Endometrium (tissue), 2 donors: ENCODE measurements around the gene SLC35B4.

Experiments
- FAIRE-seq: peaks from 2 replicates; lab custom pipeline; 2012; peaks lifted over from hg19 to GRCh38; lab: Jason Lieb, UNC
- donor health status: control.
- donor health status: control.

The SLC35B4 gene, protein sequence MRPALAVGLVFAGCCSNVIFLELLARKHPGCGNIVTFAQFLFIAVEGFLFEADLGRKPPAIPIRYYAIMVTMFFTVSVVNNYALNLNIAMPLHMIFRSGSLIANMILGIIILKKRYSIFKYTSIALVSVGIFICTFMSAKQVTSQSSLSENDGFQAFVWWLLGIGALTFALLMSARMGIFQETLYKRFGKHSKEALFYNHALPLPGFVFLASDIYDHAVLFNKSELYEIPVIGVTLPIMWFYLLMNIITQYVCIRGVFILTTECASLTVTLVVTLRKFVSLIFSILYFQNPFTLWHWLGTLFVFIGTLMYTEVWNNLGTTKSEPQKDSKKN

DNA sequence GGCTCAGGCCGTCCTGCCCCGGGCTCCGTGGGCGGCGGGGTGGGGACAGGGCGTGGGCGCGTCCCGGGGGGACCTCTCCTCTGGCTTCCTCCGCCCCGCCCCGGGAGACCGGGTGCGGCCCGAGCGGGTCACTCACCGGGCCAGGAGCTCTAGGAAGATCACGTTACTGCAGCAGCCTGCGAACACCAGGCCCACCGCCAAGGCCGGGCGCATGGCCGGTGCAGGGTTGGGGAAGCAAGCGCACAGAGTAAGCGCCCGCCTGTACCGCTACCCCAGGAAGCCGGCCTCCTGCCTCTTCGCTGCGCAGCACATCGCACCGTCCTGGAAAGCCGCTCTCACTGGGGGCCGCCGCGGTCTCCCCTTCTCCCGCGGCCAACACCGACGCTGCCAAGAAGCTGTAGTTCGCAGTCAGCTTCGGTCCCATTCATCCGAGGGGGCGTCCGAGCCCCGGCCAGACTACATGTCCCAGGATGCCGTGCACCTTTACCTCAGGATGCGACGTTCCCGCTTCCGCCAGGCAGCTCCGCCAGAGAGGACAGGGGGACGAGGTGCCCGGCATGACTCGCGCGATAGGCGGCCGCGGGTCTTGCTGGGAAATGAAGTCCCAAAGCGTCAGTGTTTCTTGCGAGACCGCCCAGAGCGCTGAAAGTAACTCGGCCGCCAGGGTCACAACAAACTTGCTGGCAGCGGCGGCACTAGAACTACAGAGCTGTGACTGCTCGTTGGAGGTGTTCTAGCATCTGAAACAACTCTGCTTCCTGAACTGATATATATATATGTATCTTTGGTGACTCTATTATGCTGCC, at the start of gene SLC35B4:
SLC35B4 (minus strand) TSS at position 392 of the 806 bp plus-strand sequence; CDS start at position 213, 179 bp downstream.
- peak; percentile 95 for FAIRE-seq

DNA sequence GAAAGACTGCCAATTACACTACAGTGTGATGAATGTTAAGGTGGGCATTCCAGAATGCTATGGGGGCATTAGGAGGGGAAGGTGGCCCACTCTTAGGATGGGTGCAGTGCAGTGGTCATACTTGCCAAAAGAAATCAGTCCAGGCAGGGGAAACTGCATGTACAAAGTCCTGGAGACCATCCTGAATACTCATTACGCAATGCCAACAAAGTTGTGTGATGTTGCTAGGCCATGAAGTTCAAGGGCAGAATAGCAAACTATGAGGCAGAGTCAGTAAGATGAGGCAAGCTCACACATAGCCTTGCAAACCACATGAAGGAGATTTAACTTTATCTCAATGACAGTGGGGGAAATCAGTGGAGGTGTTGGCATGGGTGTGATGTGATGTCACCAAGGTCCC, 49.8 kb upstream of the SLC35B4 start:
- FAIRE-seq, result no peak

DNA sequence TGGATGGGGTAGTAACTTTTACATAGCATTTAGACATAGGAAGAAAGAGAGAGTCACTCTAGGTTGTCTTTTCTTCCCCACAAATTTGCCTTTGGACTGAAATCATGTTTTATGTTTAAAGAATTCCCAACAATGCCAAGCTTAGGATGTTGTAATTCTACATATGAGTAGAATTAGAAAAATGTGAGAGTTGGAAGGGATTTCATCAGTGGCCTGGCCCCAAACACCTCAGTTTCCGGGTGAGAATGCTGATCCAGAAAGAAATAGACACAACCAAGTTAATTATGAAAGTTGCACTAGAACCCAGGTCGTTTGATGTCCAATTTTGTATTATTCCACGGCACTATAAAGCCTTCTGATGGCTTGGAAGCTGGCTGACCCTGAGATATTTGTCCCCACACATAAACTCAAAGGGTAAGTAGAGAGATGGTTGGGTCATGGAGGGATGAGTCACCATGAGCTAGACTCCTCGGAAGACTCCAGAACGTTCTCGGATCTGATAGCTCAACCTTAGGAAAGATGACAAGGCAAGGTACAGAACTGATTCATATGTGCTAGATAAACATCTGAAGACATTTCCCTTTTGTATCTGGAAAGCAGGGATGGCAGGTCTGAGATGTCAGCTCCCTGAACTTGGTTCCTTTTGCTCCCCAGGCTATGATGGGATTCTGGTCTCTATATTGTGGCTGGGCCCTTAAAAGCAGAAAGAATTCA, 48.8 kb upstream of the SLC35B4 start:
- FAIRE-seq, result no peak

DNA sequence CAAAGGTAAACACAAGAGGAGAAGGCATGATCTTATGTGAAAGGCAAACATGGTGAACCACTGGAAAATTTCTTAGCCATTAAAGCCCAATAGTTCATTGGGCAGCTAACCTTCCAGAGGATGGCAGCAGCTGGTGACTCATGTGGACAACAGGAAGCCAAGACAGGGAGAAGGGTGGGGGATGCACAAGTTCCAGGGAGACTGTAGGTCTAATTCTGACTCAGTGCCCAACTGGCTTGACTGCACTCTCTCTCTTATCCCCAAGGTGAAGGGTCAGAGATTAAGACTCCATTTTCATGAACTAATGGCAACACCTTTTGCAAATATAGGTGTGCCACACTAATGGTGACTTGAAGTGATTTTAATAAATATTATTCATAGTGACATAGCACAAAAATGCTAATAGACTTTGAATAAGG, 47.9 kb upstream of the SLC35B4 start:
- no peak for FAIRE-seq

DNA sequence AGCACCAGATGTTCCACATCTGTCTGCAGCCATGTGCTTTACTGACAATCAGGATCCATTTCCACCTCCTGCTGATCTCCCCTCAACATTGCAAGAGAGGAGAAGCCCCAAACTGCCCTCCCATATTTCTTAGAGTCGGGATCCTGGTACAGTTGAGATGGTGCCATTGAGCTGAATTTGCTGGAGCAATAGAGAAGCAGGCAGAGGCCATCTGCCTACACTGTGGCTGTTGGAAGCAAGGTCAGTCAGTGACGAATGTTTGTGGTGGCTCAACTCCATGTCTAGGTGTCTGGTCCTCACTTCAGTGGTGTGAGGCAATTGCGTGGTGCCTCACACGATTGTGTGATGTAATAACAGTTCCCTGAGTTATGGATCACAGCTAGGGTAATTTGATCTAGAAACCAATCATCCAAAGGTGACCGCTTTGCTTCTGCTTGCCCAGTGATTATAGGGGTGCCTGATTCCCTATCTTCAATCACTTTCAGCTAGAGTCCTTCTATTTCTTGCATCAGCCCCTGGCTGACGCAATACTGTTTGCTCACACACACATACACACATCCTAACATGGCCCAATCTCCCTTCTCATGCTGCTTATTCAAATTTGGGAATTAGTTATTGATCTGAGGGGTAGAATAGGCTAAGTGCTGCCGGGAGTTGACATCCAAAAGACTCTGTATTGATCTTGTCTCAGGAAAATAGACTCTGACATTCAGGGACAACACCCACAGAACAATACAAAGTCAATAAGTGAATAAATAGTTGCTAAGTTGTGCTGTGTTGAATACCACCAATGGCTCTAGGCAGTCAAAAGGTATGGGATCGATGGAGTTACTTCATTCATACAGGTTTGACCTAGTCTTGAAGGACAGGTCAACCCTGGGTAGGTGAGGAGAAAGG, 46.1 kb upstream of the SLC35B4 start:
- FAIRE-seq, result no peak

DNA sequence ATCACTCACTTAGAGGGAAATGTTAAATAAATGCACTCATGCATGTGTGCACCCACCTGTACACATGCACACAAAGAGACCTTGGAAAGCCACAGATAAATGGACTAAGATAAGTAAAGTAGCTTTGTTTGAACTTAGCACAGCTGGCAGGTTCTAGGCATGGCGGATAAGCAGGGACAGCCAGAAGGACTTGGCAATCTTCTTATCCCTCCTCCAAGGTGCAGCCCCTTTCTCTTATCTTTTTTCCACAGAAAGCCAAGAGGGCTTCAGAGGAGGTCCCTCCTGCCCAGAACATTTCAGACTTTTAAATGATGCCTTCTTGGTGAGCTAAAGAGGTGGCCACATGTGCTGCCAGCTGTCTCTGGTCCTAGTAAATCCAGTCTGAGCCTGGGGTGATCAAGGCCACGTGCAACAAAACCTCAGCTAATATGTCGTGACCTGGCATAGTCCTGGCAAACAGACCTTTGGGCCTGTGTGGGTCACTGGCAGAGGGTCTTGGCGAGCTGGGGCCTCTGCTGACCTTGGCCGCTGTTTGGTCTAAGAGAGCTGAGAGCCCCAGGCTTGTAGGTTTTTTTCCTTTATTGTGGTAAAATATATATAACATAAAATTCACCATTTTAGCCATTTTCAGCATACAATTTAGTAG, 43.2 kb upstream of the SLC35B4 start:
- no peak for FAIRE-seq

DNA sequence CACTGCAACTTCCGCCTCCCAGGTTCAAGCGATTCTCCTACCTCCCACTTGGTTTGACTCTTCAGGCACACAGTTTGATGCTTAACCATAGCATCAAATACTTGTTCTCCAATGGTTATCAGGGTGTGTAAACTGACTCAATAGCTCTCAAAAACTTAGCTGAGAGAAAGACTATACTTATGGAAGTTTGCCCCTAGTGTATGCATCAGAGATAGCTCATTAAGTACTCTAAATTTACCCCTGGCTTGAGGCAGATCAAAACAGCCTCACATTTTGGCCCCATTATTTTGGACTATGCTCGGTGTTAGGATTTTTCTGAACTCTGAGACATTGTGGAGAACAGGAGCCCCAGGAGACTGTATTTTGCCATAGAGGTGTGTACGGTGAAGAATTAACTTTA, 40.8 kb upstream of the SLC35B4 start:
- FAIRE-seq, result no peak

DNA sequence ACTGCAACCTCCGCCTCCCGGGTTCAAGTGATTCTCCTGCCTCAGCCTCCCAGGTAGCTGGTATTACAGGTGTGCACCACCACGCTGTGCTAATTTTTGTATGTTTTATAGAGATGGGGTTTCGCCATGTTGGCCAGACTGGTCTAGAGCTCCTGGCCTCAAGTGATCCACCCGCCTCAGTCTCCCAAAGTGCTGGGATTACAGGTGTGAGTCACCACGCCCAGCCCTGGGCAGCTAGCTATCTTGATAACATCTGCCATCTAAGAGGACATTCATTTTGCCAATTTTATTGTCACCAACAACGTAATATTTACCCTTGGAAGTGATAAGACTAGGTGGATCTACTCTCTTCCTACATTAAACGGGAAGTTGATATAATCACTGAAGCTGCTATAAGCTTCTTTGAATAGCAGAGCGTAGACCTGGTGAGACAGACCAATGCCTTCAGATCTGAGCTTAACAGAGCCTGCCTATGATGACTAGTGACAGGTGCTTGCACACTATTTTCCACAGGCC, 39.7 kb upstream of the SLC35B4 start:
- FAIRE-seq, result no peak

DNA sequence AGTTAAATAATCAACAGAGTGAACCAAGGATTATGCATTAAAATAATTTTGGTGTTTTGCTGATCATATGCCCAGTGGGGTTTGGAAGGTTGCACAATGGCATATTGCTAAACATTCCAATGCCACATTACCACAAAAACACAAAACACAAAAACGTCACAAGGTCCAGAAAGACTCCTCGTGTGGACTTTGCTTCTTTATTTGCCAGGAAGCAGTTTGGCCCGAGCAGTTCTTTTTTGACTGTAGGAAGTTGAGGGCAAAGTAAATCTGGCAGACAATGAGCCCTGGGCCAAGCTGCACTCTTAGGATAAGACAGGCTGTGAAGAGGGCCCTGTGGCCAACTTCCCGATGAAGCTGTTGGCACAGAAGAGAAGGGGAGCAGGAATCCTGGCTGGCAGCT, 39.2 kb upstream of the SLC35B4 start:
- FAIRE-seq, result no peak

DNA sequence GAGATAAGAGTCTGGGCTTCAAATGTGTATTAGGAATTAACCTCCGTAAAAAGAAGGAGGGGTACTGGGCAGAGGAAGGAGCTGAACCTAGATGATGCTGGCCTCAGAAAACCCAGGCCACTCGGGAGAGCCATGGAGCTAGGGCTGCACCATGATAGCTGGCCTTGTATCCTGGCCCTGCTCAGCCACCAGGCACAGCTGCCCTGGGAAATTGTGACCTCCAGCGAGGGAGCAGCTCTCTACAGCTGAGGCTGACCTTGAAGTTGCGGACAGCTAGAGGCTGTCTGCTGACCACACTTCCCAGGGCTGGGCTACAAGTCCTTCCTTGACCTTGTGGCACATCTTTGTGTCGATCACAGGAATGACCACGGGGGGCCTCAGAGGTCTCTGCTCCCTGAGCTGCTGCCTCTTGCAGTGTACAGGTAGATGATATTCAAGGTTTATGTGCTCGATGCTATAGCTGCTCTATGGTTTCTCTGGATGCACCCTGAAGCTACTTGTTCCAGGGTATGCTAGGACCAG, 38.3 kb upstream of the SLC35B4 start:
- no peak for FAIRE-seq

DNA sequence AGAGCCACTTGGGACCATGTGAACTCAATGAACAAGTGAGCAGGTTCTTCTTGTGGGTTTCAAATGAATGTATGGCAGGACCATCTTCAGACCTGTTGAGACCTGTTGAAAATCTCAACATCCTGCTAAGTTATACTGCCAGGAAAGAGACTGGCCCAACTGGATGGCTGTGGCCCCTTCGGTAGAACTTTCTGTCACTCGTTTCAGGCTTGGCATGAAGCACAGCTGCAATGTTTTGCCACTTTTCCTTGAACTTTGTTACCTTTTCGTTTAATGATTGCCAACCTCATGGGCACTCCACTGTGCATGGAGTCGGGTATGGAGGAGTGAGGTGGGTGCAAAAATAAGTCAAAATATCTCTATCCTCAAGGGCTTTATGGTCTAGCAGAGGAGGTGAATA, 36.7 kb upstream of the SLC35B4 start:
- FAIRE-seq, result no peak

DNA sequence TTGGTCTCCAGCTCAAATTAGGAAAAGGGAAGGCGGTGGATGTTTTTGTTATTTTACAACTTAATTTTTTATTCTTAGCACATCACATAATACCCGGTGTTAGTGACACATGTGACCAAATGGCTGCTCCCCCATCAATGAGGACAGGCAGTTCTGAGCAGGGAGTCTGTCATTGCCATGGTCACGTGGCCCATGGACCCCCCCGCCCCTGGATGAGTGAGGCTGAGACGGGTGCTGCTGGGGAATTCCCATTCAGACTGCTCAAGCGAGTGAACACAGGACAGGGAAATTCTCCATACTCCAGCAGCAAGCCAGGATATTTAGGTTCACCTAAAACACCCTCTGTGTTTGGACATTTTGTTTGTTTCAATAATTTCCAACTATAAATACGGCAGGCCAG, 34.7 kb upstream of the SLC35B4 start:
- FAIRE-seq, result no peak

DNA sequence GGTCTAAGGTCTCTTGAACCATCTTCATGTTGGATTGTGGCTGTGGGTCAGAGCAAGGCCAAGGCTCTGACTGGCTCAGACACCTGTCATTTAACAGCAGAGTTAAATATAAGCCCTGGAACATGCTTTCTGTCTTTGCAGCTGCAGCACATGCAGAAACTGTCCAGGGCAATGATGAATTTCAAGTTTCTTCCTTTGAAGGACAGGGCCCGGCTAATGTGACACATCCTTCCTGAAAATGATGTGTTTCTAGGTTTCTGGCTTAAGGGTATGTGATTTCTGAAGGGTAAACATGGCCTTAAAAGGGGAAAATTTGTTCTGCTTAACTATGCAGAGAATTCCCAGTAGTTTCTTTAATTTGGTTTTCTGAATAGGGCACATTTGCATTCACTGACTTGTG, 34.0 kb upstream of the SLC35B4 start:
- no peak for FAIRE-seq

DNA sequence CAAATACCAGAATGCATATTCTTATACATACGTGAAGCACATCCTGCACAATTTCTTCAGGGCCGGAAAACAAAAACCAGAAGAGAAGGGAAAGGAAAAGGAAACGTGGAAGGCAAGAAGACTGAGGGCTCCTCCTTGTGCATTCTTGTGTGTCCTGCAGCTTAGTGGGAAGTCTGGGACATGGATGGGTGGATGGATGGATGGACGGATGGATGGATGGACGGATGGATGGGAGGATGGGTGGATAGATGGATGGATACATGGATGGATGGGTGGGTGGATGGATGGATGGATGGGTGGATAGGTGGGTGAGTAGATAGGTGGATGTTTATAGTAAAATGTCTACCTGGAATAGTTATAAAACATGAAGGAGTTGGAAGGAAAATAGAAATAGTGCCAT, 30.8 kb upstream of the SLC35B4 start:
- FAIRE-seq, result no peak

DNA sequence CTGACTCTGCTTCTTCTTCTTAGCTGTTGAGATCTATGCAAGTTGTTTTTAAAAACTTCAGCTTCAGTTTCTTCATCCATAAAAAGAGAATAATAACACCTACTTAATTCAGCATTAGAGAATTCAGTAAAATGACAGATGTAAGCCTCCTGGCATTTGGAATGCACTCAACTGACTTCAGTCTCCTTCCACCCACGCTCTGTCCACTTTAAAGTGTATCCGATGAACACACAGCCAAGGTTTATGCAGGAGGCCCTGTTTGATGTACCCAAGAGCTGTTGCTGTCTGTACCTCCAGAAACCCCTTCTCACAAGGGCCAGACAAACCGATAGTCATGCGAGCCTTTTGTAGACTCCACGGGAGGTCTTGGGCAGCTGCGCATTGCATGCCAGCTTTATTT, 27.1 kb upstream of the SLC35B4 start:
- FAIRE-seq, result no peak

DNA sequence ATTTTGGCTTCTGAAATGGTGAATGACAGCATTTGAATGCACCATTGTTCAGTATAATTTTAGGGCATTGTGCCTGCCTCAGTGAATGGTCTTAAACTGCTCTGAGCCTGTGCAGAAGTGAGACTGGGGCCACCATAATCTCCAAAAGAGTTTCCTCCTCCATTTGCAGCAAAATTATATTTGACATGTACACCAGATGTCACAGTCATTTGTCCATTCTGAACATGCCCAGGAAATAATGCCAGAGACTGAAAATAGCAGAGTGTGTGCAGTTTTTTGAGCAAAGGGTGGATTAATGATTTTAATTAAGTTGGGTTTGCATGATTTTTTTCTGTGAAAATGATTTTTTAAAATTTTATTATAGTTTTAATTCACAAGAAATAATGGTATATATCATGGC, 26.4 kb upstream of the SLC35B4 start:
- FAIRE-seq, result no peak

DNA sequence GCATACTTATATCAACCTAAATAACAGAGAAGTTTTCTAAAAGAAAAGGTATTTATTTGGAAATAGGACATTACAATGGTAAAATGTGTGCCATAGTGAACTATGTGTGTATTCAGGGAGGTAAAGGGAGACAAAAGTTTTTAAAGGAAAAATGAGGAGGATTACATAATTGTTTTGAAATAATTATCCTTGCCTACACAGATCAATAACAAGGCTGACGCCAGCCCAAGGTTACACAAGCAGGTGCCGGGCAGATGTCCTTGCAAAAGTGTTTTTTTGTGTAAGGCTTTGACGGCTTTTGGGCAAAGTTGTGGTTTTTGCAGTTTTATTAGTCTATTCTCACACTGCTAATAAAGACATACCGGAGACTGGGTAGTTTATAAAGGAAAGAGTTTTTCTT, 22.7 kb upstream of the SLC35B4 start:
- no peak for FAIRE-seq

DNA sequence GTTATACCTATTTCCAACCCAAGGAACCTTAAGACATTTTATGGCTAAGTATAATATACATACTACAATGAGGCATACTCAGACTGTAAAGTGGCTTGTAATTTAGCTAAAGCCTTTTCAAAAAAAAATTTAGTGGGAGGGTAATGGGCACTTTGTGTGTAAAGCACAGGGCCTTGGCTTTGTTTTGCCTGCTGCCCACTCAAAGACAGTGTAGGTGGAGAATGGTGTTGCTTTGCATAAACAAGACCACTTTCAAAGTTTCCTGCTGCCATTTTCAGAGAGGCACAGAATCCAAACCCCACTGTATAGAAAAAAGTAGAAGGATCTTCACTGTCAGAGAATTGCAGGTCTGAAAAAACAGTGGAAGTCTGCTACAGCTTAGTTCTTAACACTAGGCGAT, 21.2 kb upstream of the SLC35B4 start:
- no peak for FAIRE-seq

DNA sequence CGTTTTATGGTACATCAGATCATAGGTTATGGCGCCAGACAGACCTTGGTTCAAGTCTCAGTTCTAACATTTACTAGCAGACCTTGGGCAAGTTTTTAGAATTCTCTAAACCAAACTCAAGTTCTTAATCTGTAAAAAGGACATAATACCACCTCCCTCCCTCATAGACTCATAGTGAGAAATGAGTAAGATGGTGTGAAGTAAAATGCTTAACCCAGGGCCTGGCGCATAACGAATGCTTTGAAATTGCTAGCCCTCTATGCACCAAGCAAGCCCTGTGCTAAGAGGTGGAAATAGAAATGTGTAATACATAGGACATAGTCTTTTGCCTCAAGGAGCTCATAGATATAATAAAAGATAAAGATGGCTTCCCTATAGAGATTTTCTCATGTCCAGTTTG, 17.7 kb upstream of the SLC35B4 start:
- FAIRE-seq, result no peak

DNA sequence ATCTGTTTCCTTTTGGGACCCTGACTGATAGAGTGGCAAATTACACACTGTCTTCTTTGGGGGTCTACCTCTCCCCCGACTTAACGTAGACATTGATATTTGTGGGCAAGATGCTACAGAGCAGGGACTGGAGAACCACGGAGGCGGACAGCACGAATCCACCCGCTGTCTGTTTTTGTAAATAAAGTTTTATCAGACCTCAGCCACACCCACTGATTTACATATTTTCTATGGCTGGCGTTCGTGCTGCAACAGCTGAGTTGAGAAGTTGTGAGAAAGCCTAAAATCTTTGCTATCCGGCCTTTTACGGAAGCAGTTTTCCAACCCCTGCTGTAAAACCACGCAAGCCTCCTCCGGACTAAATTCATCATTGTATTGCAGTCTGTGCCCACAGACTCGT, 17.2 kb upstream of the SLC35B4 start:
- FAIRE-seq, result no peak

DNA sequence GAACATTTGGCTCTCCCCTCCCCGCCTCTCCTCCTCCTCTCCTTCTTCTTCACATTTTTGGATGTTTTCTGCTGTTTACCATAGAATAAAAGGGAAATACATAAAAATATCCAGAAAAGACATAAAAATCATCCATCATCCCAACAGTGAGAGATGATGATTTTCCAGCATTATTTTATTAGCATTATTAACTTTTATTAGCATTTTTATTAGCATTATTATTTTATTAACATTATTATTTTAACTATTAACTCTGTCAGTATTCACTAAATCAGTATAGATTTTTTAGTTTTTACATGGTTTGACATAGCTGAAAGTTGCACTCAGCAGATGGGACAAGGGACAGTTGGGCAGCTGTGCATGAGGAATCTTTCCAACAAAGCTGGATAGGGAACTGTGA, 16.2 kb upstream of the SLC35B4 start:
- FAIRE-seq, result no peak
